OCI-LY3 (cell line): Measurements from ENCODE around the gene ZXDC.

ENCODE experiments used
- H2AFZ ChIP-seq: fragments of 200-600, 300-600 bp; shearing (Covaris generic); 2 replicates; pipeline ENCODE4 v1.6.0; 2014; ENCODE audit warnings: antibody characterized with exemption, low read depth, low read length
- H3K27ac ChIP-seq: fragments of 200-600, 300-600 bp; sonication (generic); 2 replicates; pipeline ENCODE4 v1.5.1; 2014; ENCODE audit warnings: mild to moderate bottlenecking, low read length, moderate library complexity, mixed read lengths
- H3K27me3 ChIP-seq: fragments of 200-600, 300-600 bp; sonication (generic); 2 replicates; pipeline ENCODE4 v1.6.1; 2014; ENCODE audit warnings: low read depth, low read length, mixed read lengths
- H3K36me3 ChIP-seq: fragments of 200-600, 300-600 bp; sonication (generic); replicated peaks from 2 replicates; pipeline ENCODE3; 2014; ENCODE audit warnings: low read depth, low read length, mixed read lengths
- H3K4me1 ChIP-seq: fragments of 300-600, 200-600 bp; sonication (generic); 2 replicates; pipeline ENCODE4 v1.6.1; 2014; ENCODE audit warnings: low read length, mixed read lengths
- H3K4me2 ChIP-seq: fragments of 200-600, 300-600 bp; sonication (generic); 2 replicates; pipeline ENCODE4 v1.6.1; 2014; ENCODE audit warnings: low read length, mixed read lengths
- H3K4me3 ChIP-seq: fragments of 300-600, 200-600 bp; sonication (generic); 2 replicates; pipeline ENCODE4 v1.5.1; 2014; ENCODE audit warnings: antibody characterized with exemption, mild to moderate bottlenecking, low read length, moderate library complexity
- H3K79me2 ChIP-seq: fragments of 300-600, 200-600 bp; shearing (Covaris generic); 2 replicates; pipeline ENCODE4 v1.6.1; 2014; ENCODE audit warnings: mild to moderate bottlenecking, low read length, mixed read lengths
- H3K9ac ChIP-seq: fragments of 300-600, 200-600 bp; shearing (Covaris generic); 2 replicates; pipeline ENCODE4 v1.6.0; 2014; ENCODE audit warnings: mild to moderate bottlenecking, low read length, moderate library complexity
- H3K9me3 ChIP-seq: fragments of 200-600, 300-600 bp; shearing (Covaris generic); 2 replicates; pipeline ENCODE4 v1.6.1; 2014; ENCODE audit warnings: low read length, mixed read lengths; ENCODE audit not compliant: insufficient read depth
- H4K20me1 ChIP-seq: fragments of 200-600, 300-600 bp; sonication (generic); 2 replicates; pipeline ENCODE4 v1.6.1; 2016; ENCODE audit warnings: low read length, mixed read lengths; ENCODE audit not compliant: insufficient read depth
- EZH2phosphoT487 ChIP-seq: fragments of 200-600 bp; shearing (Covaris generic); IDR thresholded peaks from 2 replicates; pipeline ENCODE4 v1.6.1; 2018; ENCODE audit warnings: antibody characterized with exemption, mixed run types, low read depth
- TF ChIP-seq, protein P1 (sequence below): fragments of 200-600, 300-600 bp; sonication (generic); IDR thresholded peaks from 2 replicates; pipeline ENCODE4 v1.5.1; 2014; ENCODE audit warnings: antibody characterized with exemption, low read length, low read depth

The ZXDC gene

DNA sequence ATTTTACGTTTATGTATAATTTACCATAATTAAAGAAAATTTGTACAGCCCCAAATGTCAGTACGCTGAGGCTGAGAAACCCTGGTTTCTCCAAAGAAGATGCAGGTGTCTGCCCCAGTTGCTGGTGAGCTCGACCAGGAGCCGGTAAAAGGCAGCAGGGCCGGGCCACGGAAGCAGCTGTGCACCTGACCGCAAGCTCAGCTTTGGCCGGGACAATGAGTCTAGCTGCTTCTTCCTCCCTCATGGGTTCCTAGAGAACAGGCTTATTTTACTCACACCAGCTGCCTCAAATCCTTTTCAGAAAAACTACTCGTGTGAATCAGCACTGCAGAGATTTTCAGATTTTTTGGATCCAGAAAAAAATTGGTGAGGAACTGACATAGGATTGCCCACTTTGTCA is 18.0 kb upstream of the ZXDC start:
- no peak overlapping the region for H2AFZ ChIP-seq
- no peaks in the 10 kb centered on the region for H4K20me1 ChIP-seq
- no peak overlapping the region for H3K4me2 ChIP-seq
- no peak overlapping the region for H3K4me3 ChIP-seq
- no peaks in the 10 kb centered on the region for H3K4me1 ChIP-seq
- TF ChIP-seq EZH2phosphoT487, result no peak
- H3K79me2 ChIP-seq, result no peaks in the 10 kb centered on the region
- no peaks in the 10 kb centered on the region for H3K9me3 ChIP-seq
- peaks cover 5% of the 10 kb centered on the region; the same call in 1 of the 2 replicates for H3K27me3 ChIP-seq
- H3K36me3 ChIP-seq, result no peaks in the 10 kb centered on the region
- no peak overlapping the region for H3K9ac ChIP-seq
- H3K27ac ChIP-seq, result no peak overlapping the region

DNA sequence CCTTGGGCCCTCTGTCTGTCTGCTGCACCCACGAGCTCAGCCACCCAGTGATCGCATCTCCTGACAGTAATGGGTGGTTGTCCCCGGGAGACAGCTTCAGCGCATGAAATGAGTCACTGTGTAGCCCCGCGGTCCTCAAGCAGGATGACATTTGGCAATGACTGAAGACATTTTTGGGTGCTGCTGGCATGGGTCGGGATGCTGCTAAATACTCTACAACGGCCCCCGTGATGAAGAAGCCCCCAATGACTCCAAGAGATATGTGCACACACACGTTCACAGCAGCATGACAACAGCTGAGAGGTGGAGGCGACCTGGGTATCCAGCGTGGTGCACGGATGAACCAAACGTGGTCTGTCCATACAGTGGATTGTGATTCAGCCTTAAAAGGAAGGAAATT is 17.4 kb upstream of the ZXDC start:
- Histone ChIP-seq H3K9me3 (no peaks in the 10 kb centered on the region), H3K9ac (no peak overlapping the region), H3K4me2 (no peak overlapping the region), H3K27me3 (peaks cover 5% of the 10 kb centered on the region; the same call in 1 of the 2 replicates), H2AFZ (no peak overlapping the region), H3K4me1 (no peaks in the 10 kb centered on the region), H4K20me1 (no peaks in the 10 kb centered on the region), H3K27ac (no peak overlapping the region), H3K36me3 (no peaks in the 10 kb centered on the region), H3K4me3 (no peak overlapping the region), H3K79me2 (no peaks in the 10 kb centered on the region)
- TF ChIP-seq EZH2phosphoT487, result no peak
- TF ChIP-seq, protein P1, sequence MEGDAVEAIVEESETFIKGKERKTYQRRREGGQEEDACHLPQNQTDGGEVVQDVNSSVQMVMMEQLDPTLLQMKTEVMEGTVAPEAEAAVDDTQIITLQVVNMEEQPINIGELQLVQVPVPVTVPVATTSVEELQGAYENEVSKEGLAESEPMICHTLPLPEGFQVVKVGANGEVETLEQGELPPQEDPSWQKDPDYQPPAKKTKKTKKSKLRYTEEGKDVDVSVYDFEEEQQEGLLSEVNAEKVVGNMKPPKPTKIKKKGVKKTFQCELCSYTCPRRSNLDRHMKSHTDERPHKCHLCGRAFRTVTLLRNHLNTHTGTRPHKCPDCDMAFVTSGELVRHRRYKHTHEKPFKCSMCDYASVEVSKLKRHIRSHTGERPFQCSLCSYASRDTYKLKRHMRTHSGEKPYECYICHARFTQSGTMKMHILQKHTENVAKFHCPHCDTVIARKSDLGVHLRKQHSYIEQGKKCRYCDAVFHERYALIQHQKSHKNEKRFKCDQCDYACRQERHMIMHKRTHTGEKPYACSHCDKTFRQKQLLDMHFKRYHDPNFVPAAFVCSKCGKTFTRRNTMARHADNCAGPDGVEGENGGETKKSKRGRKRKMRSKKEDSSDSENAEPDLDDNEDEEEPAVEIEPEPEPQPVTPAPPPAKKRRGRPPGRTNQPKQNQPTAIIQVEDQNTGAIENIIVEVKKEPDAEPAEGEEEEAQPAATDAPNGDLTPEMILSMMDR, result no peak

- H3K4me1 ChIP-seq, result no peaks in the 10 kb centered on the region
- no peak overlapping the region for H3K4me2 ChIP-seq
These were observed 15.7 kb upstream of the ZXDC start for GRCh38 chr3:126491221-126492013.

GRCh38 chr3:126490619-126491018 is 14.9 kb upstream of the ZXDC start:
- H2AFZ ChIP-seq, result no peak overlapping the region
- peaks cover 5% of the 10 kb centered on the region; the same call in 1 of the 2 replicates for H3K27me3 ChIP-seq
- H3K27ac ChIP-seq, result no peak overlapping the region
- H3K9ac ChIP-seq, result no peak overlapping the region
- no peaks in the 10 kb centered on the region for H4K20me1 ChIP-seq
- H3K79me2 ChIP-seq, result no peaks in the 10 kb centered on the region
- no peaks in the 10 kb centered on the region for H3K9me3 ChIP-seq
- H3K36me3 ChIP-seq, result no peaks in the 10 kb centered on the region
- H3K4me1 ChIP-seq, result no peaks in the 10 kb centered on the region
- H3K4me2 ChIP-seq, result no peak overlapping the region
- TF ChIP-seq, protein P1, result no peak
- TF ChIP-seq EZH2phosphoT487, result no peak
- H3K4me3 ChIP-seq, result no peak overlapping the region

More at GRCh38 chr3:126491221-126492013, 15.7 kb upstream of the ZXDC start:
- Histone ChIP-seq H3K79me2 (no peaks in the 10 kb centered on the region), H3K27me3 (peaks cover 5% of the 10 kb centered on the region; the same call in 1 of the 2 replicates), H3K9me3 (no peaks in the 10 kb centered on the region), H2AFZ (no peak overlapping the region), H3K36me3 (no peaks in the 10 kb centered on the region), H3K27ac (no peak overlapping the region), H4K20me1 (no peaks in the 10 kb centered on the region), H3K9ac (no peak overlapping the region), H3K4me3 (no peak overlapping the region)
- TF ChIP-seq, protein P1, result no peak
- no peak for TF ChIP-seq EZH2phosphoT487
